GM19438 (cell line): ENCODE results near the gene HSF5.

ENCODE experiments used
- ATAC-seq: cut with Tn5 transposase; IDR thresholded peaks from one replicate; pipeline ENCODE4 v1.9.1; 2021; ENCODE audit warnings: low read depth; ENCODE audit not compliant: unreplicated experiment

The HSF5 gene

DNA sequence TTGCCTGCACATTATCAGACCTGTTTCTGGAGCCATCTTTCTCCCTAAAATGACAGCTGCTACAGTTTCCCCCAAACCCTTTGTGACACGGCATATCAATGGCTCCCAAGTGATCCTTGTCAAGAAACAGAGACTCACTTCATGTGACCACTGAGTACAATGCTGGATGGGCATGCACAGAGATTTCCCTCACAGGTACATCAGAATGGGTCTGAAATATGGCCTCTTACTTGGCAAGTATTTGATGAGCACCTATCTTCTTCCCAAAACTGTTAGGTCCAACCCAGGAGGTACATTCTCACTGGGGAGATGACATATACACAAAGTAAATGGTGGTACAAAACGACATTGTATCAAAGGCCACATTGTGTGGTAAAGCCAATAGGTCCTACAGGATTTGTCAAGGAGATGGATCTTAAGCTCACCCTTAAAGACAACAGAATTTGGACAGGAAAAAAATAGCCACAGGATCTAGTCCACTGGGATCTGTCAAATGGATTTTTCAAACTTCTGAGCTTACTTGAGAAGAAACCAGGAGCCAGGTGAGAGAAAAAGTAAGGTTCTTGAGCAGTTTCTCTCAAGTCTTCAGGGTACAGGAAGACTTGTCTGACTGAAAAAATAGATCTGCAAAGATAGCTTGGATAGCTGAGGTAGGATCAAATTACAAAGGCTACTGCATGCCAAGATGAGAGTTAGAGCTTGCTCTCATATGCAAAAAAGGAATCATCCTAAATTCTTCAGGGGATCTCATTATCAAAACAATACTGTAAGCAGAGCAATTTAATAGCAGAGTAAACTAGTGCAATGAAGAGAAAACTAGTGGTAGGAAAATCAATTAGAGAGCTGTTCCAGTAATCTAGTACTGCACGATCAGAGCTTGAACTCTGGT, 99.7 kb downstream of the HSF5 start:
- ATAC-seq: no peak

DNA sequence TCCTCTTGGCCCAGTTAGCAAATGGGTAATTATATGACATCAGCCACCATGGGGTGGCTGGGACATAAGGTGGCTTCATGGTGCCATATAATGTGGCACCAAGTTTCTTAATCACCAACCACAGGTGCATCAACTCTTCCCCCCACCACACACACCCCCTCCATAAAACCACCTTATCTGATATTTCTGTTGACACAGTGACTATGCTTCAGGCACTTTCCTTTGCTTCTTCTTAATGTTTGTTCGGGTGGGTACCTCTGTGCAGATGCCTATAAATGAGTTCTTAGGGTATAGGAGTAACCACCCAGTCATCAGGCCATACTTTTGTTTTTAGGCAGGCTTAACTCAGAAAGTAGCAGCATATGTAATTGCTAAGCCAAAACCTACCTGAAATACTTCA, 100.4 kb downstream of the HSF5 start:
- ATAC-seq: no peak

DNA sequence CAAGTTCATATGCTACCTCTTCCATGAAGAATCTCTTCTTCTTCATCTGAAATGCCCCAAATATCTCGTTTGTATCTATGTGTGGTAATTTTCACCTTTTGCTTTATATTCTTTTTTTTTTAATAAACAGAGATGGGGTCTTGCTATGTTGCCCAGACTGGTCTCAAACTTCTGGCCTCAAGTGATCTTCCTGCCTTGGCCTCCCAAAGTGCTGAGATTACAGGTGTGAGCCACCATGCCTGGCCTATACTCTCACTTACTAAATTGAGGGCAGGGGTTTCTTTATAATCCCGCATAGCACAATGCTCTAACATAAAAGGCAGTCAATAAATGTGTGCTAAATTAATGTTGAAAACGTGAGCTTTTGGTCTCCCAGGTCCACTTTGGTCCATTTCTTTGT, 101.5 kb downstream of the HSF5 start:
- ATAC-seq: no peak

- ATAC-seq: no peak
These were observed 102.8 kb downstream of the HSF5 start for GRCh38 chr17:58385359-58385899.

GRCh38 chr17:58384897-58385296, 103.3 kb downstream of the HSF5 start:
- no peak for ATAC-seq

- ATAC-seq: no peak
These were observed 104.2 kb downstream of the HSF5 start for GRCh38 chr17:58383892-58384462.

DNA sequence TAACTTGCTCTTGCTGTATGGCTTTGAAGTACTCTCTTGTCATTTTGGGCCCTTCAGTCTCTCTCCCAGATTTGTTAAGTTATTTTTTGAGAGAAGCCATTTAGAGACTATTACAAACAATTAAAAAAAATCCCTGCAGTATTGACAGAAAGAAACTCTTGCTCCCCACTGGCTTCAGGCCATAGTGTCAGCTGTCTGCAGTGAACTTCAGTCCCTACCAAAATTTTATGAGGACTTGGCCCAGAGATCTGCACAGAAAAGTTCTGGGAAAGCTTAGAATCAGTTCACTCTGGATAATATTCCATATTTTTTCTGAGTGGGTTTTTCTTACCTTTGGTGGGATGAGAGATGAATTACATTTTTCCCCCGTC, 105.4 kb downstream of the HSF5 start:
- no peak for ATAC-seq

DNA sequence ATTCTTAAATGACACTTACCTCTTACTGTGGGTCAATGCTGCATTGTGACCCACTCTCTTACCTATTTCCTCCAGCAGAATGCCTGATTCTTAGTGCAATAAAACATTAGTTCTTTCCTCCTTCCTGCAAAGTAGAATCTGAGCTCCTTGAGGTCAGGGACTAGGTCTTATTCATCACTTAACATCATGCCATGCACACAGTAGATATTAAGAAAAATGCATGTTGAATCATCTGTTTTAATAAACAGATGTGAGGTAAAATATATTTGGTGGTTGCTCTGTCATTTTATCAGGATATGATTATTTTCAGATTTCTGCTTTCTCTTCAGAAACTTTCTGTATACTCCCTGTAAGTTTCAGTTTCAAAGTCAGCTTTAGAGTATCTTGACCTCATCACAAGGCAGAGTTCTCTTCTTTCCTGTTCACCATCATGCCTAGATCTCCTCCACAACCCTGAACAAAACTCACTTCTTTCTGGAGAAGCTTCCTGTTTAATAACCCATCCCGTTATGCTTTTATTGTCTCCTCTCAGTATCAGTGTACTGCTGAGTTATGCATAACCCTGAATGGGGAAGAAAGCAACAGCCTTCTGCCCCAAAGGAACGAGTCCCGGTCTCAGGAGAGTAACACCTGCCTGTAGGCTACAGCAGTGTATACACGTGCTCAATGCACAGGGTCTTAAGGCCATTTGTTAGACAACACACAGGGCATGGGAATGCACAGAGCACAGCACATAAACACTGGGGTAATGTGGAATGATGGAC, 105.9 kb downstream of the HSF5 start:
- no peak for ATAC-seq

DNA sequence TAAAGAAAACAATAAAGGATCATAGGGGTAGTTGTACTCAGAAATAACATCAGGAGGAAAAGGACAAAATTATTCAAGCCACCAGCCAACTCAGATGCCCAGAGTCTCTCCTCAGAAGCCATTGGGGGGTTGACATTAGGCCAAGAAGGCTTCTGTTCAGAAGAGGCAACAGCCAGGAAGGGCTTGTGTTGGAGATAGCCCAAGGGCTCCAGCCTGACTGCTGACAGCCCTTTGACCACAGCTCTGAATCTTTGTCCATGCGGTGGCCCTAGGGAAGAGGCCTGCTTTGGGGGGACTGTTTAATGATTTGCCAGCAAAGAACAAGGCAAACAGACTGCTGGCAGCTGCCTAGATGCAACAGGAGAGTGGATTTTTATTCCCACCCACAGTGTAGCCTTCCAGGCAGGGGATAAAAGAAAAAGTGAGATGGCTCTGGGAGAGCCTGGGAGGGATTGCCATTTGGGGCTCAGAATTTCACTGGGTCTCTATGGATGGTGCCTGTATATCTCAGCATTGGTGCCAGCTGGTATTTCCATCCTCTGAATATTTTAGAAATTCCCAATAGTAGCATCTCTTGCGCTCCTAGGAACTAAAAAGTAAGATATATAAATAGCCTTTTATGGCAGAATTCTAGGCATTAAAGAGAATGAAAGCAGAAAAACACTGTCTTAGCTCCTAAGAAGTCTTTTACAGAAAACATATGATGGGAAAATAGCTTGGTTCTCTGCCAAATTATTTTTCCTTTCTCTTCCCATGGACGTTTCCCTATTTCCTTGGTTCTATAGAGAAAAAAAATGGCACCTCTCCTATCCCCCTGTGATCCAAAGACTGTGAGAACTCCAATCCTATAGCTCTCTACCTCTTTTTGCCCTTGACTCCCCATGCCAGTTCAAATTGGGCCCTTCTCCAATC, 106.8 kb downstream of the HSF5 start:
- no peak for ATAC-seq

DNA sequence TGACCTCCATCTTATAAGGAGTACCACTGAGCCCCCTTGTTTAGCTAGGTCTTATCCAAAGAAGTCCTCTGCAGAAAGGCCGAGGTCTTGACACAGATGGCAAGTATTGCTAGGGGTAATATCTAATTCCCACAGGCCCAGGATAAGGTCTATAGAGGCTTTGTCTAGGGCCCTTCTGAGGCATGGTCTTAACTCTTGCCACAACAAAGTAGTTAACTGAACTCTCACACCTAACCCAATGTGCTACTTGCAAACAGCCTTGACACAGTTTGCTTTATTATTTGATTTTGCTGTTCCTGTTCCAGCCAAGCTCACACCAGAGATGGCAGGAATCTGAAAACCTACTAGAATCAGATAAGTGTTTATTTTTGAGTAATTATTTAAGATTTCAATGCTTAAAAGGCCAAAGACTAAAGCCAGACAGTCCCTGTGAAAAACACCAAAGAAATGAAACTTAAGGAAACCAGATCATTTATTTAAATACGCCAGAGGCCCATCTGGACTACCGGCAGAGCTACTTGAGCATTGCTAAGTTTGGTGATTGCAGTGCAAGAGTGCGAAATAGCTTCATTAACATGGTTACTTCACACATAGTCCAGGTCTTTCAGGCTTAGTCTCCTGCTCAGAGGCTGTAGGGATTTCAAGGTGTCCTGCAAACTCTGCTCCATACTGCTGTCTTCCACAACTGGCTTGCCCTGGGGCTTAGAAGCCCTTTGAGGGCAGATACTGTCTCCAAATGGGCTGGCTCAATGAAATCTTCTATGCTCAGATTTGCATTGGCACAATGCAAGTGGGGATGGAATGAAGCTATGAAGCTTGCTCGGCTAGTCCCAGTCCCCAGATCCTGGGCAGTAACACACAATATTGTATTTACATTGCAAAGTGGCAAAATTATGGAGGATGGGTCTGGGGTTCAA, 107.7 kb downstream of the HSF5 start:
- no peak for ATAC-seq

DNA sequence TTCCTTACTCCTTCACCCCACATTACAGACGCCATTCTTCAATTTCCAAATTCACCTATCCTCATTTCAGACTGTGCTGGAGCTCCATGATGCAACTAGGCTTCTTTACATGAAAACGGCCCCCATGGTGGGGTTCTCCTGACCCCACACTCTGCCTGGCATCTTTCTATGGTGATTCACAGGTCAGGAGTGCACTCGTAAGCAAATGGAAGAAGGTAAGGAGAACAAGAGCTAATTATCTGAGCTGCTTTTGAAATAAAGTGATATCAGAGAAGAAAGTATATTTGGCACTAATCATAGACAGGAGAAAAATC, 108.7 kb downstream of the HSF5 start:
- no peak for ATAC-seq

DNA sequence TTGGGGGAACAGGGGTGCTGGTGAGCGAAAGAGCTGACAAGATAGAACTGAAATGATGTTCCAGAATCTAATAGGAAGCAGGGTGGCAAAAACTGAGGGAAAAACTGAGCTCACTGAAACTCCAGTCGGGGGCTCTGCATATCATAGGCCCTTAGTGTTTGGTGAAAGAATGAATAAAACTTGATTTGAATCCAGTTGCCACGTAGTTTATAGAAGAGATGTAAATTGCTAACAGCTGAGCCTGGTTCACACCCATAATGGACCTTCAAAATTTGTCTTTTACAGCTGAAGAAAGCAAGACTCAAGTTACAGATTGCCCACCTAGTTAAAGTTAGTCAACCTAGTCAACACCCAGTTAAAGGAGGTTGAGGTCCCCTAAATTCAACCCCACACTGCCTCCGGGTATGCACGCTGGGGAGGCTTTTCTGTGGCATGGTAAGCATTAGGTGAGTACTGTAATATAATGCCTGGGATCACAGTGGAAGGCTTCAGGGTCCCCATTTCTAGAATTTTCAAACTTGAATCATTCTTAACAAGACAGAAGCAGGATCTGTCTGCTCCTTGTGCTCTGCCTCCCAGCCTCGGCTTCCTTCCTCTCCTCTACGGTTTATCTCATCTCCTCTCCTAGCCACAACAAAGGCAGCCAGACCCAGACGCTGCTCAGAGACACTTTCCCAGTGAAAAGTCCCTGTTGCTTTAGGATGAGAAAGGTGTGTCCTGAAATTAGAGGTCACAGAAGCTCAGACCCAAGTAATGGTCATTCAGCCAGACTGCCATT, 109.3 kb downstream of the HSF5 start:
- ATAC-seq: no peak

DNA sequence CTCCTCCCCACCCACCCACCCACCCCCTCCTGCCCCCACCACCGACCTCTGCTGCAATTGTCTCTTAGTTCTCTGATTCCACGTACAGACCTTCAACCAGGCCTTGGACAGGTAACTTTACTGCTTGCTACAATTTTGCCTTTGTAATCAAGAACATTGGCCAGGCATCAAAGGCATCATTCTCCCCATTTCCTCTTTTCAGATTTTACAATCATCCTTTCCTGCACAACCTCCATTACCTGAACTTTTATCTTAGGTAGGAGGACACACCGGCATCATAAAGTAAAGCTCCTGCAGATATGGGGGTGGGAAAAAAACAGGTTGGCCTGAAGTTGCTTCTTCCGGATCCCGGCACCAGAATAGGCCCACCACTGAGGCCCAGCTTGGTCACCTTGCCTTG, 110.5 kb downstream of the HSF5 start:
- ATAC-seq: no peak

GRCh38 chr17:58377093-58377601, 111.1 kb downstream of the HSF5 start:
- no peak for ATAC-seq

DNA sequence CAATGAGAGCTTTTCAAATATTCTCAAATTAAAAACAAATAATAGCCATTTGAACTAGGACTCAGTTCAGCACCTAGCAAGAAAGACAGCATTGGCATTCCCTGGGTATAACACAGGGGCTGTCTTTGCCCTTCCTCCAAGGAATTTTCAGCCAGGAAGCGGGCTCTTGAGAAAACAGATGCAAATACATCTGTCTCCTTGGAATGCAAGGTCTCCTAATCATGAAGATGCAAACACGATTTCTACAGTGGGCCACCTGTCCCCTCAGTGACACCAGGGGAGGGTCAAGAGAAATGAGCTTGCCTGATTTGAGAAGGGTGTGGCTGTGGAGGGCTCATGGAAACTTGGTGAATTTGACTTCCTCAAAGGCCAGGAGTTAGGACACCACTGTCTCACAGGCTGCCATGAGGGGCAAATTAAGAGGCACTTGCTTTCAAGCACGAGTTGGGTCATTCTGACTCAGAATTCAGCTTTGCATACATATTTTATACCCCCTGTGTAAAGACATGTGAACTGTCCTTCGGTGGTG, 111.7 kb downstream of the HSF5 start:
- ATAC-seq: no peak

DNA sequence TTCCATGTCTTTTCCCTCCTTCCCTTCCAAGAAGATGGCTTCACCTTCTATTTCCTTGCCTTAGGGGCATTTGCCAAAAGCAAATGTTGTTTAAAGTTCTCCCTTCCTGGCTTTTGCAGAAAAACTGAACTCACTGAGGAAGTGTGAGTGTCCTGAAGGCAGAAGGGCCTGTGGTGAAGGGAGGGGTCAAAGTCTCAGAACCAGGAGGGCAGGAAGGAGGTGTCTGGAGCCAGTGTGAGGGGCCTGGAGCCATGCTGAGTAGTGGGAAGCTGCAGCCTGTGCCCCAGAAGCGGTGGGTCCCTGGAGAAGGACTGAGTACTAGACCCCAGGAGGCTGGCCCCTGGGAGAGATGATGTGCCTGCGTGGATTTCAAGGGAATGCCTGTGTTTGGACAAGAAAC, 112.4 kb downstream of the HSF5 start:
- no peak for ATAC-seq

GRCh38 chr17:58375256-58375655, 113.0 kb downstream of the HSF5 start:
- no peak for ATAC-seq

DNA sequence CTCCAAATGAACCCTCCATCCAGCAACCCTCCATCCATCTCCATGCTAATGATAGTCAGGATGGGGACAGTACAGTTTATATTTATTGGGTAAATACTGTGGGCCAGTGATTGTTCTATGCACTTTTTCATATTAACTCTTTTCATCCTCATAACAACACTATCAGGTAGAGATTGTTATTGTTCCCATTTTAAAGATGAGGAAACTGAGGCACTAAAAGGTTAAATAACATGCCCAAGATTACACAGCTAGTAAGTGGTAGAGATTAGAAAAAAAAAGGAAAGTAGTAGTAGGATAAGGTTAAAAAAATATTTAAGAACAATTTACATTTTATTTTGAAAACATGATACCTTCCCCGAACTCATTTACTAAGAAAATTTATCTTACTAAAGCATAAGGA, 114.3 kb downstream of the HSF5 start:
- no peak for ATAC-seq
